WI38 (cell line): Measurements from ENCODE around the gene VPS13A.
"Not testable (repeated sequence)": the region's sequence is repeated elsewhere in the genome, so short reads cannot be mapped to it uniquely, and the experiment has no call there.

ENCODE experiments used
- H3K4me3 ChIP-seq: 2 replicates; pipeline ENCODE4 v1.5.1; 2011; ENCODE audit warnings: low read depth, mild to moderate bottlenecking, control low read depth, low read length
- CTCF ChIP-seq: IDR thresholded peaks from 2 replicates; pipeline ENCODE4 v1.5.1; 2012; ENCODE audit warnings: low read depth, mild to moderate bottlenecking, control low read depth, low read length

VPS13A gene

GRCh38 chr9:77221431-77221830, 44.1 kb downstream of the VPS13A start:
- no peak for TF ChIP-seq CTCF
- H3K4me3 ChIP-seq: no peak overlapping the region

GRCh38 chr9:77224746-77225312, 47.5 kb downstream of the VPS13A start:
- no peak overlapping the region for H3K4me3 ChIP-seq
- no peak for TF ChIP-seq CTCF

- no peak overlapping the region for H3K4me3 ChIP-seq
- no peak for TF ChIP-seq CTCF
These were observed 59.4 kb downstream of the VPS13A start for GRCh38 chr9:77236693-77237092.

- TF ChIP-seq CTCF: no peak
- H3K4me3 ChIP-seq: no peak overlapping the region
These were observed 60.6 kb downstream of the VPS13A start for GRCh38 chr9:77237896-77238295.

- no peak overlapping the region for H3K4me3 ChIP-seq
- TF ChIP-seq CTCF: no peak
These were observed 73.7 kb downstream of the VPS13A start for GRCh38 chr9:77251050-77251449.

- TF ChIP-seq CTCF: no peak
- H3K4me3 ChIP-seq: no peak overlapping the region
These were observed 79.9 kb downstream of the VPS13A start for GRCh38 chr9:77257275-77257674.

- no peak for TF ChIP-seq CTCF
- no peak overlapping the region for H3K4me3 ChIP-seq
These were observed 84.3 kb downstream of the VPS13A start for GRCh38 chr9:77261605-77262004.

GRCh38 chr9:77267762-77268161, 90.4 kb downstream of the VPS13A start:
- not testable (repeated sequence) for H3K4me3 ChIP-seq
